HG02938 (cell line): ENCODE results near the gene ATP8B1.

Experiments used
- ATAC-seq: cut with Tn5 transposase; IDR thresholded peaks from one replicate; pipeline ENCODE4 v1.9.1; 2021; ENCODE audit warnings: mild to moderate bottlenecking, moderate library complexity; ENCODE audit not compliant: unreplicated experiment

The ATP8B1 gene

DNA sequence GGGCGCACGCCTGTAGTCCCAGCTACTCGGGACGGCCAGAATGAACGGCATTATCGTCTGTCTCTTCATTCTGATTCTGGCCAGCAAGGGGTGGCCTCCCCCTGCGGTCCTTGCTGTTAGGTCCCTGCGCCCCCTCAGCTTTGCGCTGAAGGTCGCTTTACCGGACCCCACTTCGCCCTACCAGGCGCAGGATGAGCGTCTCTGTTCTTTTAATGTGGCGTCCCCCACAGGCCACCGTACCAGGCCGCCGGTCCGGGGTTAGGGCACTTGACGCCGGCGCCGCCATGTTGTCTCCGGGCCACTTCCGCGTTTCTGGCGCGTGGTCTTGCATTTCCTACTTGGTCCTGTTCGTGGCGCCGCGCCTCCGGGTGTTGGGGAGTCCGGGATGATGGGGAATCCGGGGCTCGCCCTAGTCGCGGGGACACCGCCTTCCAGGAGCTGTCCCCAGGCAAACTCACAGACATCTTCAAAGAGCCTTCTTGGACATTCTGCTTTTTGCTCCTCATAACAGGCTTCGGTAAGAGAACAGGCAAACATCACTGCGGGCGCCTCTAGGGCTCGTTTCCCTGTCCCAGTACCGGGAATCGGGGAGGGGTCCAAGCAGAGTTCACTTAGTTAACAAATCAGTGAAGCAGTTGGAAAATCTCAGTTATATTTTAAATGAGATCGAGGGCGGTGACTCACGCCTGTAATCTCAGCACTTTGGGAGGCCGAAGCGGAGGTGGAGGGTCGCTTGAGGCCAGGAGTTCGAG is 172.9 kb downstream of the ATP8B1 start:
- ATAC-seq: peak; percentile 84

GRCh38 chr18:57629422-57629821 is 173.7 kb downstream of the ATP8B1 start:
- ATAC-seq: no peak

- ATAC-seq: no peak
These were observed 175.6 kb downstream of the ATP8B1 start for GRCh38 chr18:57627488-57627887.

- ATAC-seq: no peak
These were observed 178.1 kb downstream of the ATP8B1 start for GRCh38 chr18:57624988-57625387.

- peak; percentile 13 for ATAC-seq
These were observed 181.9 kb downstream of the ATP8B1 start for GRCh38 chr18:57621246-57621604.

DNA sequence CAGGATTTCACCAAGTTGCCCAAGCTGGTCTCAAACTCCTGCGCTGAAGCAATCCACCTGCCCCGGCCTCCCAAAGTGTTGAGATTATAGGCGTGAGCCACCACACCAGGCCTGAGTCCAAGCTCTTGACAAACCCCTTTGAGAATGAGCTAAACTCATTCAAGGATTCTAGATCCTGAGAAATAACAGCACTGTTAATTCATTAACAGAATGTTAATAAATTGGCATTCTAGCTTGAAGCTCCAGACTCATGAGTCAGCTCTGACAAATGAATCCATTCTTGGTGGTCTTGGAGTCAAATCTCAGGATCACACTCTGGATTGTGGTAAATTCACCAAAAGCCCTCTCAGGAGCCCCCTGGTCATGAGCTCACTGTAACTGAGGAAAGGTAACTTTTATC is 183.2 kb downstream of the ATP8B1 start:
- no peak for ATAC-seq

DNA sequence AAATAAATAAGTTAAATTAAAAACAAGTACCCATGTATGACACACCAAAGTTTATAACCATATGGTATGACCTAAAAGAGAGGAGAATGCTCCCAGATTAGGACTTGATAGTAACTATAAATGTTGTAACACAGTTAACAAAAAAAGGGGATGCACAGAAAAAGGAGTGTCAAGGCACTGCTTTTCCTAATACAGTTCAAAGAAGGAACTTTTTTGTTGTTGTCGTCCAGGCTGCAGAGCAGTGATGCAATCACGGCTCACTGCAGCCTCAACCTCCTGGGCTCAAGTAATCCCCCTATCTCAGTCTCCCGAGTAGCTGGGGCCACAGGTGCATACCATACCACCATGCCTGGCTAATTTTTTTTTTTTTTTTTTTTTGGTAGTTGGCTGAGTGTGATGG is 184.2 kb downstream of the ATP8B1 start:
- ATAC-seq: no peak

DNA sequence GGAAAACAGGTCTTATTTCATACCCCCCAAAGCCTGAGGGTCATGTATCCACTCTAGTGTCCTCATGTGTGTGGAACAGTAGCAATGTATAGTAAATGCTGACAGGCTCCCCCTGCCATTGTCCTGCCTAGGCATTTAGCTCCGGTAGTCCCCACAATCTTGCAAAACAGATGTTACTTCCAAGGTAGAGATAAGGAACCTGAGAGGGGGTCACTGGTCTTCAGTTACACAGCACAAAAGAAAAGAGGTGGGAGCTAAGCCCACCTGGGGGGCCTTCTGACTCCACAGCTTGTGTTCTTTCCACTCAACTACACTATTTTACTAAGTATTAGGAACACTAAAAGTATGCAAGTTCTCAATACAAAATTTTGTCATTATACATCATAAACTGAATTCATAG is 199.2 kb downstream of the ATP8B1 start:
- ATAC-seq: no peak
